ENCODE results near the gene CLIP2.
"Not testable (repeated sequence)": the region's sequence is repeated elsewhere in the genome, so short reads cannot be mapped to it uniquely, and the experiment has no call there.

Gene CLIP2

GRCh38 chr7:74438327-74438726, 149.1 kb downstream of the CLIP2 start:
- DNase-seq (ENCODE audit: low read depth) = no peak
- TF ChIP-seq CTCF (conservative IDR thresholded peaks at IDR 0.05; ENCODE audit: control insufficient read depth, insufficient read depth, low read depth, low read length) = no peak
- no peak overlapping the region for H3K4me3 ChIP-seq (ENCODE audit: control insufficient read depth, low read depth, low read length)

GRCh38 chr7:74439541-74439940, 150.3 kb downstream of the CLIP2 start:
- DNase-seq (ENCODE audit: low read depth) = no peak
- no peak overlapping the region for H3K4me3 ChIP-seq (ENCODE audit: control insufficient read depth, low read depth, low read length)
- no peak for TF ChIP-seq CTCF (conservative IDR thresholded peaks at IDR 0.05; ENCODE audit: control insufficient read depth, insufficient read depth, low read depth, low read length)

- DNase-seq (ENCODE audit: low read depth); H3K4me3 ChIP-seq (ENCODE audit: control insufficient read depth, low read depth, low read length): not testable (repeated sequence)
Measured at GRCh38 chr7:74440143-74440542, 150.9 kb downstream of the CLIP2 start.

GRCh38 chr7:74441801-74442200, 152.6 kb downstream of the CLIP2 start:
- DNase-seq (ENCODE audit: low read depth) = no peak
- no peak overlapping the region for H3K4me3 ChIP-seq (ENCODE audit: control insufficient read depth, low read depth, low read length)
- no peak for TF ChIP-seq CTCF (conservative IDR thresholded peaks at IDR 0.05; ENCODE audit: control insufficient read depth, insufficient read depth, low read depth, low read length)

- no peak for TF ChIP-seq CTCF (conservative IDR thresholded peaks at IDR 0.05; ENCODE audit: control insufficient read depth, insufficient read depth, low read depth, low read length)
- H3K4me3 ChIP-seq (ENCODE audit: control insufficient read depth, low read depth, low read length) = no peak overlapping the region
- no peak for DNase-seq (ENCODE audit: low read depth)
Measured at GRCh38 chr7:74443543-74444247, 154.5 kb downstream of the CLIP2 start.

GRCh38 chr7:74449144-74449543, 159.9 kb downstream of the CLIP2 start:
- no peak for TF ChIP-seq CTCF (conservative IDR thresholded peaks at IDR 0.05; ENCODE audit: control insufficient read depth, insufficient read depth, low read depth, low read length)
- no peak overlapping the region for H3K4me3 ChIP-seq (ENCODE audit: control insufficient read depth, low read depth, low read length)
- DNase-seq (ENCODE audit: low read depth) = no peak

- TF ChIP-seq CTCF (conservative IDR thresholded peaks at IDR 0.05; ENCODE audit: control insufficient read depth, insufficient read depth, low read depth, low read length) = peak; percentile 80
- H3K4me3 ChIP-seq (ENCODE audit: control insufficient read depth, low read depth, low read length) = no peak overlapping the region
- peak; percentile 63 for DNase-seq (ENCODE audit: low read depth)
Measured at GRCh38 chr7:74449809-74450397, 160.7 kb downstream of the CLIP2 start.

All from fibroblast of mammary gland (primary cell).